Esophagus muscularis mucosa (tissue), 4 donors: ENCODE results near the gene FAM111A.

Experiments
- EP300 ChIP-seq: sonication (generic); formaldehyde crosslinking; IDR thresholded peaks from one replicate; pipeline ENCODE4 v1.6.1; 2017; ENCODE audit warnings: antibody characterized with exemption
- POLR2A ChIP-seq: fragments of 450-650 bp; IDR thresholded peaks from one replicate; pipeline ENCODE4 v1.6.1; 2017; ENCODE audit warnings: antibody characterized with exemption, moderate library complexity, mild to moderate bottlenecking, low read depth
- POLR2AphosphoS5 ChIP-seq, 2 donors: sonication (generic); formaldehyde crosslinking; IDR thresholded peaks; one replicate each; pipeline ENCODE4 v1.6.1; 2017; ENCODE audit warnings: antibody characterized with exemption in 2 of 2
- TF ChIP-seq, protein P1 (sequence below), 3 experiments: fragments of 200-600 bp in 2 of 3; fragments of 450-650 bp in 1 of 3; sonication (generic) in 2 of 3; IDR thresholded peaks; one replicate each; pipeline ENCODE4 v1.5.1; 2017 to 2019; ENCODE audit warnings: antibody characterized with exemption in 3 of 3, mild to moderate bottlenecking in 2 of 3, moderate library complexity in 1 of 3

DNA sequence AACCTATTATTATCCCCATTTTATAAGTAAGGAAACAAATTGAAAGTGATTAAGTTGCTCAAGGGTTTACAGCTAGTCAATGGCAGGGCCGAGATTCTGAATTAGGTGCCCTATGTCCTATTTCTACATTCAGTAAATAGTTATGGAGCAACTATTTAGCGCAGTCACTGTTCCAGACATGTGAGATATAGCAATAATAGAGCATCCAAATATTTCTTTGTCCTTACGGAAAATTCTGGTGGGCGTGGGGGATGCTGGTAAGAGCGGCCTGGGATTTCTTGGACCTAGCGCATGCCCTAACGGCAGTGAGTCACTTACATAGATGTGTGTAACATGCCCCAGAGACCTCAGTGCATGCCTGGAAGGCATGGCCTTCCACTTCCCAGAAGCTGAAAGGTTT lies 33.7 kb downstream of the FAM111A start:
- TF ChIP-seq EP300, result no peak
- TF ChIP-seq, protein P1, sequence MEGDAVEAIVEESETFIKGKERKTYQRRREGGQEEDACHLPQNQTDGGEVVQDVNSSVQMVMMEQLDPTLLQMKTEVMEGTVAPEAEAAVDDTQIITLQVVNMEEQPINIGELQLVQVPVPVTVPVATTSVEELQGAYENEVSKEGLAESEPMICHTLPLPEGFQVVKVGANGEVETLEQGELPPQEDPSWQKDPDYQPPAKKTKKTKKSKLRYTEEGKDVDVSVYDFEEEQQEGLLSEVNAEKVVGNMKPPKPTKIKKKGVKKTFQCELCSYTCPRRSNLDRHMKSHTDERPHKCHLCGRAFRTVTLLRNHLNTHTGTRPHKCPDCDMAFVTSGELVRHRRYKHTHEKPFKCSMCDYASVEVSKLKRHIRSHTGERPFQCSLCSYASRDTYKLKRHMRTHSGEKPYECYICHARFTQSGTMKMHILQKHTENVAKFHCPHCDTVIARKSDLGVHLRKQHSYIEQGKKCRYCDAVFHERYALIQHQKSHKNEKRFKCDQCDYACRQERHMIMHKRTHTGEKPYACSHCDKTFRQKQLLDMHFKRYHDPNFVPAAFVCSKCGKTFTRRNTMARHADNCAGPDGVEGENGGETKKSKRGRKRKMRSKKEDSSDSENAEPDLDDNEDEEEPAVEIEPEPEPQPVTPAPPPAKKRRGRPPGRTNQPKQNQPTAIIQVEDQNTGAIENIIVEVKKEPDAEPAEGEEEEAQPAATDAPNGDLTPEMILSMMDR (IDR thresholded peaks at IDR 0.05), result no peak
- no peak for TF ChIP-seq POLR2A
- TF ChIP-seq POLR2AphosphoS5 (IDR thresholded peaks at IDR 0.05), result no peak
